Measurements from ENCODE around the gene ABCG2.
"Not testable (repeated sequence)": the region's sequence is repeated elsewhere in the genome, so short reads cannot be mapped to it uniquely, and the experiment has no call there.

ABCG2 gene

DNA sequence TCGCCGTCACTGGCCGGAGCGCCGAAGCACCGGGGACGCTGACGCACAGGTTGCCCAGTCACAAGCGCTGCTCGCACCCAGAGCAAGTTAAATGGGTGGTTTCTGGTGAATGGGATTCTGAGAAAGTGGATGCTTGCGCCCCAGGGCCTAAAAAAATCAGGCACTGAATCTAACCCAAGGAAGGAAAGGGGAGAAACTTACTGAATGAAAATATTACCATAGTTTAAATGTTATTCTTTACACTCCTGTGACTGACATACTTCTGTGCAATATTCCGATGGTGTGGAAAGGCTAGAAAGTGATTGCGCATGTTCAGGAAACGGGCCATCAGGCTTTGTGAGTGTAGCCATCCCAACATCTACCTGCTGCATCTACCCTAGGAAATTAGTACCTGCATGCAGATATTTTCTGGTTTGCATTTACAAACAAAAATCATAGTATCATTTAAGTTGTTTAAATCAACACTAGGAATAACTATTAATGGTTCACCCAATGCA is 838 bp upstream of the ABCG2 start:
- Histone ChIP-seq H3K4me3 (ENCODE audit: low read length) (peak overlapping the region; percentile 67), H3K27ac (ENCODE audit: low read depth, low read length) (no peak overlapping the region), H3K36me3 (ENCODE audit: control insufficient read depth, insufficient read depth, low read length) (no peaks in the 10 kb centered on the region), H3K4me1 (ENCODE audit: control insufficient read depth, insufficient read depth, low read length) (no peaks in the 10 kb centered on the region), H3K9ac (ENCODE audit: low read length) (no peak overlapping the region), H3K27me3 (ENCODE audit: control insufficient read depth, insufficient read depth, low read length) (no peaks in the 10 kb centered on the region)

DNA sequence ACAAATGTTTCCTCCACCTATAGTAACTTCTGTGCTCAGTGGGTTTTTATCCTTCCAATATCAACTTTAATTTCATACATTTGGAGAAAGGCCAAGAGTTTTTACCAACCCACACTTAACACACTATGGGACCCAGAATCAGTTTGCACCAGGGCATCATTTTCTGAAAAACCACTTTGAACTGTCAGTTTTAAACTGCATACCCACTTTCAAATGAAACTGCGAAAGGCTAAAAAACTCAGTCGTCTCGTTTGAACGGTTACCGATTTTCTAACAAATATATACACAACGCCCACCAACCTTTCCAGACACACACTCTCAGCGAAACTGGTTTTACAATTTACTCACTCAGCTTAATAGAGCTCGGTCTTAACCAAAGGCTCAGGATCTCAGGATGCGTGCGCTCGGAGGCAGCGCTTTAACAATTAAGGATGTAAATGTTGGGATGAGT is 376 bp downstream of the ABCG2 start:
- H3K27ac ChIP-seq (ENCODE audit: low read depth, low read length) = no peak overlapping the region
- H3K9ac ChIP-seq (ENCODE audit: low read length) = no peak overlapping the region

DNA sequence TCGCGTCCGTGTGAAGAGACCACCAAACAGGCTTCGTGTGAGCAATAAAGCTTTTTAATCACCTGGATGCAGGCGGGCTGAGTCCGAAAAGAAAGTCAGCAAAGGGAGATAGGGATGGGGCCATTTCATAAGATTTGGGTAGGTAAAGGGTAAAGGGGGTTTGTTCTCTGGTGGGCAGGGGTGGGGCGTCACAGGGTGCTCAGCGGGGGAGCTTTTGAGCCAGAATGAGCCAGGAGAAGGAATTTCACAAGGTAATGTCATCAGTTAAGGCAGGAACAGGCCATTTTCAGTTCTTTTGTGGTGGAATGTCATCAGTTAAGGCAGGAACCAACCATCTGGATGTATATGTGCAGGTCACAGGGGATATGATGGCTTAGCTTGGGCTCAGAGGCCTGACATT is 6.1 kb downstream of the ABCG2 start:
- H3K4me3 ChIP-seq (ENCODE audit: low read length); H3K4me1 ChIP-seq (ENCODE audit: control insufficient read depth, insufficient read depth, low read length); H3K9ac ChIP-seq (ENCODE audit: low read length); H3K36me3 ChIP-seq (ENCODE audit: control insufficient read depth, insufficient read depth, low read length); H3K27me3 ChIP-seq (ENCODE audit: control insufficient read depth, insufficient read depth, low read length); H3K27ac ChIP-seq (ENCODE audit: low read depth, low read length): not testable (repeated sequence)

More for the DNA sequence above, 376 bp downstream of the ABCG2 start:
- Histone ChIP-seq H3K4me1 (ENCODE audit: control insufficient read depth, insufficient read depth, low read length) (no peaks in the 10 kb centered on the region), H3K36me3 (ENCODE audit: control insufficient read depth, insufficient read depth, low read length) (no peaks in the 10 kb centered on the region), H3K4me3 (ENCODE audit: low read length) (peak overlapping the region; percentile 67), H3K27me3 (ENCODE audit: control insufficient read depth, insufficient read depth, low read length) (no peaks in the 10 kb centered on the region)

DNA sequence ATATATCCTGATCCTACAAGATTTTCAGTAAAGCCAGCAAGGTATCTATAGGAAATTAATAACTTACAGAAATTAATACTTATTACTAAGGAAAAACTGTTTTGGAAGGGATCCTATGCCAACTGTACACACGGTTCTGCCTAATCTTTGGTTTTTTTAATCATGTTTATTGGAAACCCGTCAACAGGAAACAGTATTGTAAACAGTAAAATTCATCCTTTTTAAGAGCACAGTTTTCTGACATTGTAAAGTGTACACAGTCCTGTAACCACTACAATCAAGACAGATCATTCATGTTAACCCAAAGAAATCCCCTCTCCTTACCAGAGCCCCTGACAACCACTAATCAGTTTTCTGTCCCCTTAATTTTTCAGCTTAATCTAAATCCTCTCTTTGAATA is 9.9 kb downstream of the ABCG2 start:
- no peak overlapping the region for H3K9ac ChIP-seq (ENCODE audit: low read length)

DNA sequence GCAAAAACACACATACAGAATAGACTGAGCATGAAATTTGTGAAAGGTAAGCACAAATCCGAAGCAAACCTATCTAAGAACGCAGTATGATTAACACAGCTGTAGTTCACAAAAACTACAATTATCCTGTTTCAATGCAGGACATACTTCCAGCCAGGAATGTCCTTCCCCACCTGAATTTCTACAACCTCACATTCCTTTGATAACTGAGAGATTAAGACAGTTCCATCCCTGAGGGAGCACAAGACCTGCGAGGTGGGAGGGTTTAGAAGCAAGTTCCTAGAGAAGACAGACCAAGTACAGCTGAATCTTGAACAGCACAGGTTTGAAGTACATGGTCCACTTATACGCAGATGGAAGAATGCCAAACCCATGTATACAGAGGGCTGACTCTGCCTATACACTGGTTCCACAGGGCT is 10.6 kb downstream of the ABCG2 start:
- no peak overlapping the region for H3K27ac ChIP-seq (ENCODE audit: low read depth, low read length)
- no peaks in the 10 kb centered on the region for H3K27me3 ChIP-seq (ENCODE audit: control insufficient read depth, insufficient read depth, low read length)
- H3K4me3 ChIP-seq (ENCODE audit: low read length) = no peak overlapping the region
- no peak overlapping the region for H3K9ac ChIP-seq (ENCODE audit: low read length)
- no peaks in the 10 kb centered on the region for H3K4me1 ChIP-seq (ENCODE audit: control insufficient read depth, insufficient read depth, low read length)
- H3K36me3 ChIP-seq (ENCODE audit: control insufficient read depth, insufficient read depth, low read length) = no peaks in the 10 kb centered on the region

More for the DNA sequence above, 9.9 kb downstream of the ABCG2 start:
- no peak overlapping the region for H3K4me3 ChIP-seq (ENCODE audit: low read length)
- no peak overlapping the region for H3K27ac ChIP-seq (ENCODE audit: low read depth, low read length)
- no peaks in the 10 kb centered on the region for H3K36me3 ChIP-seq (ENCODE audit: control insufficient read depth, insufficient read depth, low read length)
- no peaks in the 10 kb centered on the region for H3K4me1 ChIP-seq (ENCODE audit: control insufficient read depth, insufficient read depth, low read length)
- H3K27me3 ChIP-seq (ENCODE audit: control insufficient read depth, insufficient read depth, low read length) = no peaks in the 10 kb centered on the region

DNA sequence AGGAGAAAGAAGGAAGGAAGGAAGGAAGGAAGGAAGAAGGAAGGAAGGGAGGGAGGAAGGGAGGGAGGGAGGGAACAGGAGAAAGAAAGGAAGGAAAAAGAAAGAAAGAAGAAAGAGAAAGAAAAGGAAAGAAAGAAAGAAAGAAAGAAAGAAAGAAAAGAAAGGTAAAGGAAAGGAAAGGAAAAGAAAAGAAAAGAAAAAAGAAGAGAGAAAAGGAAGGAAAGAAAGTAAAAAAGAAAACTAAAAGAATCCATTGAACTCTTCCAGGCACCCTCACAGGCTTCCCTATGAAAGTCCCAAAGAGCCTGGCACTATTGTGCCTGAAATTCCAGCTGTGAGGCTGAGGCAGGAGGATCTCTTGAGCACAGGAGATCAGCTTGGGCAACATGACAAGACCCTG is 11.5 kb downstream of the ABCG2 start:
- no peaks in the 10 kb centered on the region for H3K36me3 ChIP-seq (ENCODE audit: control insufficient read depth, insufficient read depth, low read length)
- no peak overlapping the region for H3K9ac ChIP-seq (ENCODE audit: low read length)
- no peak overlapping the region for H3K4me3 ChIP-seq (ENCODE audit: low read length)
- no peaks in the 10 kb centered on the region for H3K27me3 ChIP-seq (ENCODE audit: control insufficient read depth, insufficient read depth, low read length)
- H3K4me1 ChIP-seq (ENCODE audit: control insufficient read depth, insufficient read depth, low read length) = no peaks in the 10 kb centered on the region
- H3K27ac ChIP-seq (ENCODE audit: low read depth, low read length) = no peak overlapping the region

DNA sequence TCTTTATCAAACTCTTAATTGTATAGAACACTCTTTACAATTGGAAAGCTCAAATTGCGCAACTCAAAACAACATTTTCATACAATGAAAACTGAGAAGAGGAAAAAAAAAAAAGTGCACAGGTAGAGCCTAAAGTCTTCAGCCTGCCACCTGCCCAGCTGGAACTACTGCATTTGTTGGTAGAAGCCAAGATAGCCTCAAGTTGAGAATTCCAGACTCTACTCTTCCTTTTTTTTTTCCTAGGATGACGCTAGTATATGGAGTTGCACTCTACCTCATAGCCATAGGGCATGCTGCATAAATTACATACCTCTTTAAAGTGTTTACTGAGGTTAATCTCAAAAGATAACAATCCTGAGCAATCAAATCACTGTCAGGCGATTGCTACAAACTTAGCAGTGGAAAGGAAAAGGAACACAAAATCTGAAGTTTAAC is 13.6 kb downstream of the ABCG2 start:
- no peak overlapping the region for H3K27ac ChIP-seq (ENCODE audit: low read depth, low read length)
- no peak overlapping the region for H3K4me3 ChIP-seq (ENCODE audit: low read length)
- no peaks in the 10 kb centered on the region for H3K36me3 ChIP-seq (ENCODE audit: control insufficient read depth, insufficient read depth, low read length)
- no peak overlapping the region for H3K9ac ChIP-seq (ENCODE audit: low read length)
- H3K27me3 ChIP-seq (ENCODE audit: control insufficient read depth, insufficient read depth, low read length) = no peaks in the 10 kb centered on the region
- H3K4me1 ChIP-seq (ENCODE audit: control insufficient read depth, insufficient read depth, low read length) = no peaks in the 10 kb centered on the region

DNA sequence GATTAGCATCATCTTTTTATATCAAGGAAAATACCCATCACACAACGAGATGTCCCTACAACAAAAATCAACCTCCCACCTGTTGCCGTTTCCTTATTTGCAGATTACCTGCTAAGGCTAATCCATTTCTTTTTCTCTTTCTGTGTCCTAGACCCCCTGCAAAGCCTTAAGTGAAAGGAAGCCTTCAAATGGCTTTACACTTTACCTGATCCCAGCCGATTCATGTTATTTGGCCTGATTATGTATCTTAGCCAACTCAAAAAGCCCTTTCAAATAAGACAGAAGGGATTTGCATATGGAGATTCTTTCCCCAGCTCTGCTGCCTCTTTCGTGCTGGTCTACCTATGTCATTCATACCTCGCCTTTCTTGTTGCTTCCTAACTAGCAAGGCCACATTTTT is 14.4 kb downstream of the ABCG2 start:
- no peaks in the 10 kb centered on the region for H3K27me3 ChIP-seq (ENCODE audit: control insufficient read depth, insufficient read depth, low read length)
- H3K4me3 ChIP-seq (ENCODE audit: low read length) = no peak overlapping the region
- no peaks in the 10 kb centered on the region for H3K4me1 ChIP-seq (ENCODE audit: control insufficient read depth, insufficient read depth, low read length)
- H3K36me3 ChIP-seq (ENCODE audit: control insufficient read depth, insufficient read depth, low read length) = no peaks in the 10 kb centered on the region
- H3K27ac ChIP-seq (ENCODE audit: low read depth, low read length) = no peak overlapping the region
- no peak overlapping the region for H3K9ac ChIP-seq (ENCODE audit: low read length)

DNA sequence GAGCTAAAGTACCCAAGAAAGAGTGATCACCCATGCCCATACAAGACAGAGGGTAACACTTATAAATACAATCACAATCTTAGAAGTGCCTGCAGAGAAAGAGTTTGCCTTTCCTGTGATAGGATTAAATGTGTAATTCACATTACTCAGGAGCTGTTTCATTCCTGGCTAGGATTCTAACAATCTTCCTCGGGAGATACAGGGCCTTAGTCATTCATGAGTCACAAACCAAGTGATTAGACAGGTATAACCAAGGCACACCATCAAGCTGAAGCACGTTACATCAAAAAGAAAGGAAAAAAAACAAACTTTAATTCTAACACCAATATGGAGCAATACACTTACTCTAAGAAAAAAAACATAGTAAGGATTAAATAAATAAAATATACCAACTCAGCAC is 14.9 kb downstream of the ABCG2 start:
- Histone ChIP-seq H3K27ac (ENCODE audit: low read depth, low read length) (no peak overlapping the region), H3K4me3 (ENCODE audit: low read length) (no peak overlapping the region), H3K4me1 (ENCODE audit: control insufficient read depth, insufficient read depth, low read length) (no peaks in the 10 kb centered on the region), H3K27me3 (ENCODE audit: control insufficient read depth, insufficient read depth, low read length) (no peaks in the 10 kb centered on the region), H3K36me3 (ENCODE audit: control insufficient read depth, insufficient read depth, low read length) (no peaks in the 10 kb centered on the region), H3K9ac (ENCODE audit: low read length) (no peak overlapping the region)

DNA sequence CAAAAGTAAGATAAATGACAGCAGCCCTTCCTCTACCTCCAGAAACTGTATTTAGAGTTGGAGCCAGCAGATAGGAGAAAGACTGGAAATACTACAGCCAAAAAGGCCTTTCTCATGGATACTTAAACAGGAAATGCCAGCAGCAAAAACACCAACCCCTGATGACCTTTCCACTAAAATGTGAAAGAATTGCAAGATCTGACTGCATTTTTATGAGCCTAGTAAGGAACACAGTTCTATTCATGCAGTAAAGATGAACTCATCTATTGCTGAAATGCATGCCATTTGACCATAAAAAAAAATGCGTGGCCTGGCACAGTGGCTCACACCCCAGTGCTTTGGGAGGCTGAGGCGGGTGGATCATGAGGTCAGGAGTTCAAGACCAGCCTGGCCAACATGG is 19.9 kb downstream of the ABCG2 start:
- no peak overlapping the region for H3K27ac ChIP-seq (ENCODE audit: low read depth, low read length)
- H3K4me1 ChIP-seq (ENCODE audit: control insufficient read depth, insufficient read depth, low read length) = no peaks in the 10 kb centered on the region
- no peak overlapping the region for H3K4me3 ChIP-seq (ENCODE audit: low read length)
- no peaks in the 10 kb centered on the region for H3K27me3 ChIP-seq (ENCODE audit: control insufficient read depth, insufficient read depth, low read length)
- no peak overlapping the region for H3K9ac ChIP-seq (ENCODE audit: low read length)
- H3K36me3 ChIP-seq (ENCODE audit: control insufficient read depth, insufficient read depth, low read length) = no peaks in the 10 kb centered on the region

DNA sequence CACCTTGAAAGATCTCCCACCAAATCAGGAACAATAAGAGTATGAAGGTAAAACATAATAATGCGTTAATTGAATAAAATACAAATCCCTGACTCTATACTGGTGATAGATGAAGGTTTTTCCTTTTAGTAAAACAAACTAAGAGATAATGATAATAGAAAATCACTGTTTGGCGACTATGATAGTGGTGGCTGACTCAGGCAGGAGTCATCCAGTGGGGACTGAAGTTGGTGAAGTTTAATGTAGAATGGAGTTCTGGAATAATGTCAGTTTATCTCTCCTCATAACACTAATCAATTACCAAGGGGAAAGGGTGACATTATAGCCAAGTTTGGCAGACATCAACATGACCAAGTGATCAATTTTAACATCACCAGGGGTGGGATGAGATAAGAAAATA is 21.3 kb downstream of the ABCG2 start:
- no peaks in the 10 kb centered on the region for H3K4me1 ChIP-seq (ENCODE audit: control insufficient read depth, insufficient read depth, low read length)
- H3K27me3 ChIP-seq (ENCODE audit: control insufficient read depth, insufficient read depth, low read length) = no peaks in the 10 kb centered on the region
- H3K4me3 ChIP-seq (ENCODE audit: low read length) = no peak overlapping the region
- no peak overlapping the region for H3K9ac ChIP-seq (ENCODE audit: low read length)
- H3K27ac ChIP-seq (ENCODE audit: low read depth, low read length) = no peak overlapping the region
- no peaks in the 10 kb centered on the region for H3K36me3 ChIP-seq (ENCODE audit: control insufficient read depth, insufficient read depth, low read length)

DNA sequence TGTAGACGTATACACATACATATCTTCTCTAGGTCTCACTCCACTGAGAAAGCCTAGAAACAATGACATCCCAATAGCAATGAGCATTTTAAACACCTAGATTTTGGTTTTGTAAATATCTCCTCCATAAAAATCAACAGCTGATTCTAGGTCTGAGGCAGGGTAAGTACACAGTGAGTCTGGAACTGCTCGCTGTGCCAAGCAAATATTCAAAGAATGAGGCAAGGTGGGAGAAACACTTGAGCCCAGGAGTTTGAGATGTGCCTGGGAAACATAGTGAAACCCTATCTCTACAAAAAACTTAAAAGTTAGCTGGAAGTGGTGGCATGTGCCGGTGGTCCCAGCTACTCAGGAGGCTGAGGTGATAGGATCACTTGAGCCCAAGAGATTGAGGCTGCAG is 22.2 kb downstream of the ABCG2 start:
- H3K27ac ChIP-seq (ENCODE audit: low read depth, low read length) = no peak overlapping the region
- H3K4me3 ChIP-seq (ENCODE audit: low read length) = no peak overlapping the region
- no peaks in the 10 kb centered on the region for H3K27me3 ChIP-seq (ENCODE audit: control insufficient read depth, insufficient read depth, low read length)
- no peaks in the 10 kb centered on the region for H3K4me1 ChIP-seq (ENCODE audit: control insufficient read depth, insufficient read depth, low read length)
- H3K9ac ChIP-seq (ENCODE audit: low read length) = no peak overlapping the region
- no peaks in the 10 kb centered on the region for H3K36me3 ChIP-seq (ENCODE audit: control insufficient read depth, insufficient read depth, low read length)

DNA sequence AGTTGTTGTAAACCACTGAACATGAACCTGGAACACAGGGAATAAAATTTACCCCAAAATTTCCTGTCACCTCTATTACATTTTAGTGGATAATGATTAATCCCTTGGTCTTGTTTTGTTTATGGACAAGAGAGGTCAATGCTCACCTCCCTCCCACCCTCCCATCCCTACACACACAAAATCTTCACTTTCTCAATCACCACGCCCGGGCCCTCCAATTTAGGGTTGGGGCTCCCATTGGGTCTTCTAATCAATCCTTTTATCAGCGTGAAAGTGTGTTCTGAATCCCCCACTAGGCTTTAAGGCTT is 23.1 kb downstream of the ABCG2 start:
- Histone ChIP-seq H3K27ac (ENCODE audit: low read depth, low read length) (no peak overlapping the region), H3K36me3 (ENCODE audit: control insufficient read depth, insufficient read depth, low read length) (no peaks in the 10 kb centered on the region), H3K4me3 (ENCODE audit: low read length) (no peak overlapping the region), H3K9ac (ENCODE audit: low read length) (no peak overlapping the region), H3K4me1 (ENCODE audit: control insufficient read depth, insufficient read depth, low read length) (no peaks in the 10 kb centered on the region), H3K27me3 (ENCODE audit: control insufficient read depth, insufficient read depth, low read length) (no peaks in the 10 kb centered on the region)
